Dermis lymphatic vessel endothelial cell (primary cell): ENCODE measurements around the gene SMLR1. TPM values are rescaled to one million over a fixed set of nuclear protein-coding genes. Genes with fewer than 3 reads are reported as not detected.

Experiments
- total RNA-seq: library from RNA; depleted of rRNA; stranded (reverse); fragments of >200 nt; gene quantifications from 2 replicates; pipeline ENCODE4 v1.2.1, GENCODE V29; 2014

The SMLR1 gene
- not detected in 2 replicates for total RNA-seq

DNA sequence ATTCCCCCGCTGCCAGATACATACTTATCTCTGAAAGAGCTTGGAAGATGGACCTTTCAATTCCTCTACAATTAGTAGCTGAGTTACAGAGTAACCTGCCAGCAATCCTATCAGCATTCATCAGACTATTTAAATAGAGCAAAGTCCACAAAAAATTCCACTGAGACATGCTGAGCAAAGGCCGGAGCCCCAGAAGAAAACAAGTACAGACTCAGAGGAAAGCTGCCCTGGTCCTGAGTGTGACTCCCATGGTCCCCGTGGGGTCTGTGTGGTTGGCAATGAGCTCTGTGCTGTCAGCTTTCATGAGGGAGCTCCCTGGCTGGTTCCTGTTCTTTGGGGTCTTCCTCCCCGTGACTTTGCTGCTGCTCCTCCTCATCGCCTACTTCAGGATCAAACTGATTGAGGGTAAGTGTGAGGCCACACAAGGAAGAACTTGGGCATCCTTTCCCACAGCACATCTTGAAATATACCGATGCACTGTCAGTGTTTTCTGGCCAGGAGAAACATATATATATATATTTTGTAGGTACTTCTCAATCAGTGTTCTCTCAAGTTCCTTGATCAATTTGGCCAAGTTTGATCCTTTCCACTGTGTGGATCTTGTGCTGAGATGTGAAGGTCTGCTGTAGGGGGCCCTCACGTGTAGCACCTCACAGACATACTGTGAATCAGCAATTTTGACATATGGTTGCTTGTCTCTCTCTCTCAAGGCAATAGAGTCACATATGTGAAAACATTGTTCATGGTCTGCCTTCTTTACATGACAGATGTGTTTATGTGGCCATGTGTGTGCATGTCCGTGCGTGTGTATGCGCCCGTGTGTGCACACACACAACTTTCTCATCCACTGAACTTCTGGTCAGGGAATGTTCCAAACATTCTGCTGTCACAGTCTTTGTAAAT is at the start of gene SMLR1:
SMLR1 (plus strand) TSS at position 160 of the 903 bp plus-strand sequence; CDS start at position 168, 8 bp downstream.

Other genes with a start within 250 kb of the SMLR1 start
- 196 and 213 TPM in 2 replicates for gene EPB41L2, start 235.8 kb downstream of the SMLR1 start, total RNA-seq